ENCODE data around the gene INCENP. TPM values are rescaled to one million over a fixed set of nuclear protein-coding genes. Genes with fewer than 3 reads are reported as not detected.

The INCENP gene
- total RNA-seq, 2 donors from 2014 or later = 10.3 to 33.7 TPM

DNA sequence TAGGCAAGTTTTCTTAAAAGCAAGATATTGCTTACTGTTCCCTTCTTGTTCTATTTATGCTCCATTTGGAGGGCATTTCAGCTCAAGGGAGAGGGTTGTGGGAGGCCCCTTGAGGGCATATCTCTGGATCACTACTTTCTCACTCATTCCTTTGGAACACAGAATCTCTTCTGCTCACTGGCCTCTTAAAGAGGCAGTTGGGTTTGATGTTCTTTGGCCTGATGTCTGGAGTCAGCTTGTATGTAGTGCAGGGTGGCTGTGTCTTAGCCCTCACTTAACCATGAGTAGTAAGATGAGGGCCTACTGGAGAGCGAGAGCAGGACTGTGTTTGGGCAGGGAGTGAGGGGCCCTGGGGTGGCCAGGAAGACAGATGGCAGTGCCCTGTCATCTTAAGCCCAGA is 3.6 kb downstream of the INCENP start:
- no peak for DNase-seq (ENCODE audit: low spot score)
- Histone ChIP-seq H3K36me3 (no peaks in the 10 kb centered on the region), H3K27me3 (replicated peaks; ENCODE audit: insufficient read depth) (no peaks in the 10 kb centered on the region), H3K27ac (no peak overlapping the region), H3K4me3 (no peak overlapping the region), H3K9me3 (no peaks in the 10 kb centered on the region), H3K4me1 (replicated peaks) (no peaks in the 10 kb centered on the region)
- intact Hi-C loops (cut with DNase I) = no loop called here
- WGBS = 94% methylated on average over 1 of the region's 1 CpG
- TF ChIP-seq POLR2AphosphoS5 (IDR thresholded peaks at IDR 0.05) (no peak), POLR2A (IDR thresholded peaks at IDR 0.05) (no peak)
- TF ChIP-seq, protein P1, sequence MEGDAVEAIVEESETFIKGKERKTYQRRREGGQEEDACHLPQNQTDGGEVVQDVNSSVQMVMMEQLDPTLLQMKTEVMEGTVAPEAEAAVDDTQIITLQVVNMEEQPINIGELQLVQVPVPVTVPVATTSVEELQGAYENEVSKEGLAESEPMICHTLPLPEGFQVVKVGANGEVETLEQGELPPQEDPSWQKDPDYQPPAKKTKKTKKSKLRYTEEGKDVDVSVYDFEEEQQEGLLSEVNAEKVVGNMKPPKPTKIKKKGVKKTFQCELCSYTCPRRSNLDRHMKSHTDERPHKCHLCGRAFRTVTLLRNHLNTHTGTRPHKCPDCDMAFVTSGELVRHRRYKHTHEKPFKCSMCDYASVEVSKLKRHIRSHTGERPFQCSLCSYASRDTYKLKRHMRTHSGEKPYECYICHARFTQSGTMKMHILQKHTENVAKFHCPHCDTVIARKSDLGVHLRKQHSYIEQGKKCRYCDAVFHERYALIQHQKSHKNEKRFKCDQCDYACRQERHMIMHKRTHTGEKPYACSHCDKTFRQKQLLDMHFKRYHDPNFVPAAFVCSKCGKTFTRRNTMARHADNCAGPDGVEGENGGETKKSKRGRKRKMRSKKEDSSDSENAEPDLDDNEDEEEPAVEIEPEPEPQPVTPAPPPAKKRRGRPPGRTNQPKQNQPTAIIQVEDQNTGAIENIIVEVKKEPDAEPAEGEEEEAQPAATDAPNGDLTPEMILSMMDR (IDR thresholded peaks at IDR 0.05) = no peak

DNA sequence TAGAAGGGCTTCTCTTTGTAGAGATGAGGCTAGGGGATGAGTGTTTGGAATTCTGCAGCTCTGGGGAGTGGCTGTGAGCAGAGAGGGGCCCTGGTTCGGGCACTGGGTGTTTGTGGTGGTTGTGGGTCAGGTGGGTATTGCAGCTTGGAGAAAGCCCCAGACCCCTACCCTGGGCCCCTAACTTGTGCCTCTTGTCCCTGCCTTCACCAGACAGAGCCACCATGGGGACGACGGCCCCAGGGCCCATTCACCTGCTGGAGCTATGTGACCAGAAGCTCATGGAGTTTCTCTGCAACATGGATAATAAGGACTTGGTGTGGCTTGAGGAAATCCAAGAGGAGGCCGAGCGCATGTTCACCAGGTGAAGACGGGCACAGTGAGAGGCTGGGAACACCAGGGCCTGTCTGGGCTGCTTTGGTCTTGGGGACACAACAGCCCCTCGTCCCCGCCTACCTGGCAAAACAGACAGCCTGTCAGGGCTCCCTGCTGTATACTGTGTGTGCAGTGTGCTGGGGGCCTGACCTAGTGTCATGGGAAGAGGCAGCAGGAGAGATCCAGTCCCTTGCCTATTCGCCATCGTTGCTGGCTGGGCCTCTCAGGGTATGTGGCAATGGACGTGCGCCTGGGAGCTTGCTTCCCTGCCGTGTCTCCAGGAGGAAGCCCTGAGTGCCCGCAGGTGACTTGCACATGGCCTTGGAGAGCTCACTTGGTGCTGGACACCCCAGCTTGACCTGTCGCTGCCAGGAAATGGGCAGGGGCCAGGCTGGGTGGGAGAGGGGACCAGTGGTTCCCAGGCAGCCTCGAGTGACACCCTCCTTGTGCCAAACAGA is 4.3 kb downstream of the INCENP start:
- Histone ChIP-seq H3K27ac (no peak overlapping the region), H3K4me1 (replicated peaks) (no peaks in the 10 kb centered on the region), H3K9me3 (no peaks in the 10 kb centered on the region), H3K36me3 (peaks cover 0 to 3% of the 10 kb centered on the region in 2 donors), H3K4me3 (no peak overlapping the region), H3K27me3 (replicated peaks; ENCODE audit: insufficient read depth) (no peaks in the 10 kb centered on the region)
- TF ChIP-seq POLR2A (IDR thresholded peaks at IDR 0.05) (no peak), POLR2AphosphoS5 (IDR thresholded peaks at IDR 0.05) (no peak)
- TF ChIP-seq, protein P1 (IDR thresholded peaks at IDR 0.05) = no peak
- 87% methylated on average over 16 of the region's 16 CpGs for WGBS
- DNase-seq (ENCODE audit: low spot score) = no peak
- intact Hi-C loops (cut with DNase I) = no loop called here

DNA sequence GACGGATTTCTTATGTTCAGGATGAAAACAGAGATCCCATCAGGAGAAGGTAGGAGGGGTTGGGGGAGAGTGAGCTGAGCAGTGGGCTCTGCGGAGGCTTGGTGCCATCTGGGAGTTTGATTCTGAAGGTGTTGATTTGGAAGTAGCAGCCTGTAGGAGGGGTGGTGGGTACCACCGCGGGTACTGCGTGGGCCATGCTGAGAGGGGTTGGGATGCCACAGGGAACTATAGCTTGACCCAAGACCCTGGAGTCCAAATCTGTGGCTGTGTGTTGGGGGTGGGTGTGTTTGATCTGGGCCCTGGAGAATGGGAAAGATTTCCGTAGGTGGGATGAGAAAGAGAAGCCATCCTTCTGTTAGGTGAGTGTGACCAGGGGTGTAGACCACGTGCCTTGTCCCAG is 5.0 kb downstream of the INCENP start:
- intact Hi-C loops (cut with DNase I) = no loop called here
- Histone ChIP-seq H3K27ac (no peak overlapping the region), H3K9me3 (no peaks in the 10 kb centered on the region), H3K4me1 (replicated peaks) (no peaks in the 10 kb centered on the region), H3K27me3 (replicated peaks; ENCODE audit: insufficient read depth) (no peaks in the 10 kb centered on the region), H3K36me3 (peaks cover 0 to 3% of the 10 kb centered on the region in 2 donors), H3K4me3 (no peak overlapping the region)
- WGBS = 93% methylated on average over 7 of the region's 7 CpGs
- TF ChIP-seq, protein P1 (IDR thresholded peaks at IDR 0.05) = no peak
- no peak for TF ChIP-seq POLR2AphosphoS5 (IDR thresholded peaks at IDR 0.05)
- TF ChIP-seq POLR2A (IDR thresholded peaks at IDR 0.05) = no peak
- DNase-seq (ENCODE audit: low spot score) = no peak

DNA sequence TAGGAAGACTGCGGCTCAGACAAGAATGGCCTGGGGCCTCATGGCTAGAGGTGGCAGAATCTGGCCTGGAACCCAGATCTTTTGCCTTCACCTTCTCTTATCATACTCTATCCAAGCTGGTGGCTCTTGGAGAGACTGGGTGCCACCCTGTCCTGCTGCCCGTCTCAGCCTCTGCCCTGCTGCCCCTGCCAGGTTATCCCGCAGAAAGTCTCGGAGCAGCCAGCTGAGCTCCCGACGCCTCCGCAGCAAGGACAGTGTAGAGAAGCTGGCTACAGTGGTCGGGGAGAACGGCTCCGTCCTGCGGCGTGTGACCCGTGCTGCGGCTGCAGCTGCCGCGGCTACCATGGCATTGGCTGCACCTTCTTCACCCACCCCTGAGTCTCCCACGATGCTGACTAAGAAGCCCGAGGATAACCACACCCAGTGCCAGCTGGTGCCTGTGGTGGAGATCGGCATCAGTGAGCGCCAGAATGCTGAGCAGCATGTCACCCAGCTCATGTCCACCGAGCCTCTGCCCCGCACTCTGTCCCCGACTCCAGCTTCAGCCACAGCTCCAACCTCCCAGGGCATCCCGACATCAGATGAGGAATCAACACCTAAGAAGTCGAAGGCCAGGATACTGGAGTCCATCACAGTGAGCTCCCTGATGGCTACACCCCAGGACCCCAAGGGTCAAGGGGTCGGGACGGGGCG is 5.9 kb downstream of the INCENP start:
- no peak for DNase-seq (ENCODE audit: low spot score)
- Histone ChIP-seq H3K27ac (no peak overlapping the region), H3K36me3 (peaks cover 0 to 3% of the 10 kb centered on the region in 2 donors), H3K9me3 (no peaks in the 10 kb centered on the region), H3K4me3 (no peak overlapping the region), H3K27me3 (replicated peaks; ENCODE audit: insufficient read depth) (no peaks in the 10 kb centered on the region), H3K4me1 (replicated peaks) (no peaks in the 10 kb centered on the region)
- WGBS = 96% methylated on average over 28 of the region's 28 CpGs
- TF ChIP-seq, protein P1 (IDR thresholded peaks at IDR 0.05) = no peak
- TF ChIP-seq POLR2A (IDR thresholded peaks at IDR 0.05) = no peak
- no peak for TF ChIP-seq POLR2AphosphoS5 (IDR thresholded peaks at IDR 0.05)
- intact Hi-C loops (cut with DNase I) = no loop called here
